T follicular helper cell (primary cell): ENCODE data around the gene SOX15.
"Not testable (repeated sequence)": the region's sequence is repeated elsewhere in the genome, so short reads cannot be mapped to it uniquely, and the experiment has no call there.

ENCODE experiments used
- DNase-seq: peaks from one replicate; pipeline ENCODE4 v3.0.0-alpha.2; 2020; ENCODE audit warnings: low read depth

Gene SOX15

GRCh38 chr17:7610641-7611040 lies 20.7 kb upstream of the SOX15 start:
- DNase-seq: no peak

- no peak for DNase-seq
Observed at GRCh38 chr17:7606280-7606679, 16.4 kb upstream of the SOX15 start.

- DNase-seq: not testable (repeated sequence)
Observed at GRCh38 chr17:7597561-7597960, 7.7 kb upstream of the SOX15 start.

- no peak for DNase-seq
Observed at GRCh38 chr17:7593296-7593695, 3.4 kb upstream of the SOX15 start.

- DNase-seq: no peak
Observed at GRCh38 chr17:7592422-7593021, 2.6 kb upstream of the SOX15 start.

- no peak for DNase-seq
Observed at GRCh38 chr17:7591596-7591995, 1.7 kb upstream of the SOX15 start.

- no peak for DNase-seq
Observed at GRCh38 chr17:7590743-7591142, 849 bp upstream of the SOX15 start.

- peak; percentile 51 for DNase-seq
Observed at GRCh38 chr17:7589204-7589868, 558 bp downstream of the SOX15 start.

- no peak for DNase-seq
Observed at GRCh38 chr17:7588553-7589203, 1.2 kb downstream of the SOX15 start.

GRCh38 chr17:7587420-7588151 lies 2.3 kb downstream of the SOX15 start:
- no peak for DNase-seq

GRCh38 chr17:7586673-7587419 lies 3.0 kb downstream of the SOX15 start:
- DNase-seq: no peak

GRCh38 chr17:7583253-7584109 lies 6.4 kb downstream of the SOX15 start, which contains the start of gene MPDU1:
Gene MPDU1, plus strand, starts transcription at chr17:7583852. Its CDS starts 11 bp downstream, at chr17:7583863.
- peak; percentile 89 for DNase-seq

- DNase-seq: no peak
Observed at GRCh38 chr17:7582396-7583252, 7.3 kb downstream of the SOX15 start.

GRCh38 chr17:7580604-7581575 lies 9.0 kb downstream of the SOX15 start:
- DNase-seq: no peak

- DNase-seq: no peak
Observed at GRCh38 chr17:7579834-7580603, 9.9 kb downstream of the SOX15 start.

- DNase-seq: no peak
Observed at GRCh38 chr17:7579001-7579833, 10.7 kb downstream of the SOX15 start, which contains the start of gene CD68. Gene CD68, plus strand, starts transcription at chr17:7579638. Its CDS starts 40 bp downstream, at chr17:7579678.
